Esophagus squamous epithelium (tissue), 5 donors: ENCODE results near the gene PDE6B. TPM values are rescaled to one million over a fixed set of nuclear protein-coding genes. Genes with fewer than 3 reads are reported as not detected.
A peak's percentile ranks its signal among the peaks of the same experiment; 100 is the strongest.
"Not testable (repeated sequence)": the region's sequence is repeated elsewhere in the genome, so short reads cannot be mapped to it uniquely, and the experiment has no call there.

Experiments used
- DNase-seq: peaks from one replicate; lab custom pipeline; 2025; lab: John Stamatoyannopoulos, UW
- H3K27ac ChIP-seq, 4 donors: fragments of 200-600 bp; sonication (generic); one replicate each; pipeline ENCODE4 v1.5.1; 2016 to 2019; ENCODE audit warnings: mild to moderate bottlenecking in 1 of 4
- H3K27me3 ChIP-seq, 4 donors: fragments of 200-600 bp; sonication (generic); 1 replicate in 3 of 4; 2 replicates in 1 of 4; pipeline versions ENCODE4 v1.5.1 to v1.6.0; 2017 to 2021; ENCODE audit warnings: antibody characterized with exemption in 1 of 4
- H3K36me3 ChIP-seq, 3 donors: fragments of 200-600 bp; sonication (generic); one replicate each; pipeline ENCODE4 v1.5.1; 2016 to 2019
- H3K4me1 ChIP-seq, 3 donors: fragments of 200-600 bp; sonication (generic); one replicate each; pipeline ENCODE4 v1.5.1; 2017 to 2019
- H3K4me3 ChIP-seq, 4 donors: fragments of 200-600 bp; sonication (generic); 1 replicate in 3 of 4; 2 replicates in 1 of 4; pipeline ENCODE4 v1.5.1; 2016 to 2019; ENCODE audit warnings: mild to moderate bottlenecking in 2 of 4, moderate library complexity in 1 of 4
- H3K9me3 ChIP-seq, 3 donors: fragments of 200-600 bp; sonication (generic); one replicate each; pipeline ENCODE4 v1.5.1; 2016 to 2019
- CTCF ChIP-seq, 6 experiments: fragments of 450-650 bp in 4 of 6; fragments of 200-600 bp in 2 of 6; sonication (generic) in 2 of 6; IDR thresholded peaks; one replicate each; pipeline ENCODE4 v1.5.1; 2016 to 2019; ENCODE audit warnings: antibody characterized with exemption in 6 of 6, mild to moderate bottlenecking in 4 of 6, moderate library complexity in 4 of 6
- POLR2A ChIP-seq, 4 donors: fragments of 450-650 bp; IDR thresholded peaks; one replicate each; pipeline ENCODE4 v1.6.1; 2017; ENCODE audit warnings: antibody characterized with exemption in 4 of 4, mild to moderate bottlenecking in 4 of 4, moderate library complexity in 3 of 4
- WGBS, 2 donors: methylation state at CpG; one replicate each; pipeline ENCODE4 v1.1.5; 2018; 5-methylcytosine and 5-hydroxymethylcytosine counted together
- intact Hi-C: fragments of 100-400 bp; cut with DNase I; formaldehyde crosslinking; loops from one replicate; pipeline ENCODE4 v1.15.0; 2022
- total RNA-seq, 4 donors: library from RNA; depleted of rRNA; stranded (reverse); fragments of >200 nt; gene quantifications; one replicate each; pipeline ENCODE4 v1.1.0, GENCODE V29; 2016
- donor health status: DM: yes; HTN: yes; CAD: no.

PDE6B gene
- total RNA-seq, 4 donors from 2014 or later = 0.19 to 4.4 (median 1.7) TPM

- WGBS, 2 donors = 81 to 83% methylated on average over 10 to 24 of the region's 32 CpGs
- no peaks in the 10 kb centered on the region for H3K36me3 ChIP-seq
- H3K27me3 ChIP-seq = peaks cover 0 to 46% (median 0%) of the 10 kb centered on the region in 4 donors
- H3K4me3 ChIP-seq = no peak overlapping the region
- H3K27ac ChIP-seq = no peak overlapping the region
- H3K4me1 ChIP-seq = no peaks in the 10 kb centered on the region
- intact Hi-C loops = no loop called here
- H3K9me3 ChIP-seq = peaks cover 0 to 13% (median 0%) of the 10 kb centered on the region in 3 donors
- no peak for DNase-seq
- TF ChIP-seq CTCF (IDR thresholded peaks at IDR 0.05) (no peak), POLR2A (IDR thresholded peaks at IDR 0.05) (no peak)
Observed at GRCh38 chr4:637536-638280, 12.3 kb downstream of the PDE6B start.

- H3K27ac ChIP-seq, DNase-seq, H3K4me1 ChIP-seq, intact Hi-C loops, H3K4me3 ChIP-seq, H3K36me3 ChIP-seq: not testable (repeated sequence)
- Histone ChIP-seq H3K9me3 (peaks cover 0 to 13% (median 0%) of the 10 kb centered on the region in 3 donors), H3K27me3 (peaks cover 0 to 38% (median 0%) of the 10 kb centered on the region in 4 donors)
- WGBS, 2 donors = 74 to 83% methylated on average over 6 of the region's 6 CpGs
Observed at GRCh38 chr4:642366-642765, 17.0 kb downstream of the PDE6B start.

- Histone ChIP-seq H3K27ac (no peak overlapping the region), H3K36me3 (no peaks in the 10 kb centered on the region), H3K27me3 (peaks cover 0 to 59% (median 2%) of the 10 kb centered on the region in 4 donors), H3K4me1 (peaks cover 0 to 7% (median 0%) of the 10 kb centered on the region in 3 donors), H3K9me3 (peaks cover 0 to 10% (median 0%) of the 10 kb centered on the region in 3 donors), H3K4me3 (peak overlapping the region in 1 of 4 donors; percentile 35)
- no peak for DNase-seq
- TF ChIP-seq CTCF (IDR thresholded peaks at IDR 0.05) (no peak), POLR2A (IDR thresholded peaks at IDR 0.05) (no peak)
- intact Hi-C loops = no loop called here
- WGBS, 2 donors = 47 to 80% methylated on average over 32 of the region's 32 CpGs
Observed at GRCh38 chr4:646460-646859, 21.1 kb downstream of the PDE6B start.

- no peaks in the 10 kb centered on the region for H3K36me3 ChIP-seq
- WGBS, 2 donors = 58 to 71% methylated on average over 3 to 4 of the region's 13 CpGs
- no peaks in the 10 kb centered on the region for H3K9me3 ChIP-seq
- peaks cover 0 to 63% (median 2%) of the 10 kb centered on the region in 4 donors for H3K27me3 ChIP-seq
- no peak for TF ChIP-seq CTCF (IDR thresholded peaks at IDR 0.05)
- no peak for TF ChIP-seq POLR2A (IDR thresholded peaks at IDR 0.05)
- DNase-seq = no peak
- H3K27ac ChIP-seq = no peak overlapping the region
- H3K4me1 ChIP-seq = peaks cover 0 to 11% (median 0%) of the 10 kb centered on the region in 3 donors
- intact Hi-C loops = no loop called here
- no peak overlapping the region for H3K4me3 ChIP-seq
Observed at GRCh38 chr4:647481-647880, 22.1 kb downstream of the PDE6B start.

- H3K4me3 ChIP-seq = no peak overlapping the region
- no peak for DNase-seq
- no peak for TF ChIP-seq POLR2A (IDR thresholded peaks at IDR 0.05)
- no peak for TF ChIP-seq CTCF (IDR thresholded peaks at IDR 0.05)
- no peaks in the 10 kb centered on the region for H3K36me3 ChIP-seq
- 60 to 79% methylated on average over 1 to 13 of the region's 28 CpGs for WGBS, 2 donors
- H3K27ac ChIP-seq = no peak overlapping the region
- intact Hi-C loops = no loop called here
- H3K4me1 ChIP-seq = peaks cover 0 to 11% (median 0%) of the 10 kb centered on the region in 3 donors
- H3K9me3 ChIP-seq = no peaks in the 10 kb centered on the region
- peaks cover 0 to 75% (median 2%) of the 10 kb centered on the region in 4 donors for H3K27me3 ChIP-seq
Observed at GRCh38 chr4:648579-649292, 23.4 kb downstream of the PDE6B start.
